ENCODE results near the gene ZNF524. TPM values are rescaled to one million over a fixed set of nuclear protein-coding genes. Genes with fewer than 3 reads are reported as not detected.

ZNF524 gene
- total and polyA plus RNA-seq, 9 of the 15 experiments (the other 6 are each of a cell fraction or from before 2014, with no cell fraction given) = 0.08 to 15.6 (median 2.9) TPM

- TF ChIP-seq MNT (conservative IDR thresholded peaks at IDR 0.05) (peak; percentile 89 to 91), ZNF354B (CRISPR knock-in tag; IDR thresholded peaks at IDR 0.05) (no peak), ZNF76 (CRISPR knock-in tag; IDR thresholded peaks at IDR 0.05; ENCODE audit: borderline replicate concordance) (peak; percentile 91; the same call in 1 of the 2 replicates), KDM2B (CRISPR knock-in tag; IDR thresholded peaks at IDR 0.05) (no peak), ZNF766 (CRISPR knock-in tag; conservative IDR thresholded peaks at IDR 0.05) (no peak), E2F1 (CRISPR knock-in tag; IDR thresholded peaks at IDR 0.05) (peak; percentile 95), CUX1 (CRISPR knock-in tag; IDR thresholded peaks at IDR 0.05) (no peak), HDAC3 (IDR thresholded peaks at IDR 0.05; ENCODE audit: borderline replicate concordance, partially characterized antibody) (no peak), JUND (IDR thresholded peaks at IDR 0.05; ENCODE audit: borderline replicate concordance, low read depth, low read length) (0 out of 2 replicates have a peak, but pooled peaks have one; percentile 23), JUND (tag; IDR thresholded peaks at IDR 0.05; ENCODE audit: borderline replicate concordance, low read depth, low read length) (0 out of 3 replicates have a peak, but pooled peaks have one; percentile 25), U2AF2 (optimal IDR thresholded peaks at IDR 0.05; ENCODE audit: low read depth, low read length) (no peak), DACH1 (IDR thresholded peaks at IDR 0.05; ENCODE audit: partially characterized antibody) (no peak), POLR2A (conservative IDR thresholded peaks at IDR 0.05) (no peak), ADNP (tag; IDR thresholded peaks at IDR 0.05) (no peak), NR2F6 (CRISPR knock-in tag; IDR thresholded peaks at IDR 0.05) (no peak), TARDBP (IDR thresholded peaks at IDR 0.05) (no peak), SMAD3 (CRISPR knock-in tag; conservative IDR thresholded peaks at IDR 0.05) (peak; percentile 49; the same call in 1 of the 2 replicates)
These were observed 40.0 kb downstream of the ZNF524 start (continued) for GRCh38 chr19:55640043-55640576.
